DMS53 (cell line): ENCODE data around the gene RAB11FIP3.

Source experiments
- DNase-seq: peaks from one replicate; lab custom pipeline; 2025; lab: John Stamatoyannopoulos, UW

Gene RAB11FIP3

DNA sequence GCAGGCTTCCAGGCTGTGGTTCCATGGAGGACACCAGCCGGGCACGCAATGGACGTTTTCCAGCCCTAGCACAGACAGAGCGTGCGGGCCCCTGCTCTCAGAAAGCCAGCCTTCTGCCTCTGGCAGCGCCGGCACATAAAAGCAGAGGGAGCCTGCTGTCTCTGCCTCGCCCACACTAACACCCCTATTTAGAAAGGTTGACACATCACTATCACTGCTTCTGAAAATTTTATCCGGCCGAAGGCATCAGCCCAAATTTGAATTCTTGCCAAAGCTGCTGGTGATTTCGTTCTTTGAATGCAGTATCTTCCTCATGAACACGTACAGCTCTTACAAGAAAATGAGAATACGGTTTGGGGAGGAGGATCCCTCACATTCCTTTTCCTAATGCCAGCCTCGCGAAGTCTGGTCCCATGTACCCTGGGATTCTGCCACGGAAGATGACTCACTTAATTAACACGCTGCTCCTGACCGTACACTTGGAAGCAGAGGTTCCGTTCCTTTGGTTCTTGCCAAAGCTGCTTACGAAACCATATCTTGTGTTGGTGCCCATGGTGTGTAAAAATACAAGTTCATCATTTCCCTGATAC is 1.3 kb upstream of the RAB11FIP3 start:
- DNase-seq, result peak; percentile 33

- DNase-seq, result peak; percentile 60
Observed at GRCh38 chr16:424623-425081, 797 bp upstream of the RAB11FIP3 start.

DNA sequence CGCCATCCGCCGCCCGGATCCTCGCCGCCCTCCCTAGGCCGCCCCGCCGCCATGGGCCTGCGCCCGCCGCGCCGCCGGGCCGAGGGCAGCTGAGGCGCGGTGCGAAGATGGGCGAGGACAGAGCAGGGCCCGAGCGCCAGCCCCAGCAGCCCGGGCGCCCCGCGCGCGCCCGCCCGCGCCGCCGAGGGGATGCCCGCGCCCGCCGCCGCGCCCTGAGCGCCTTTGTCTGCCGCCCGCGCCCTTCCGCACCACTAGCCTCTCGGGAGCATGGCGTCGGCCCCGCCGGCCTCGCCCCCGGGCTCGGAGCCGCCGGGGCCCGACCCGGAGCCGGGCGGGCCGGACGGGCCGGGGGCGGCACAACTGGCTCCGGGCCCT is 278 bp downstream of the RAB11FIP3 start:
- peak; percentile 69 for DNase-seq

DNA sequence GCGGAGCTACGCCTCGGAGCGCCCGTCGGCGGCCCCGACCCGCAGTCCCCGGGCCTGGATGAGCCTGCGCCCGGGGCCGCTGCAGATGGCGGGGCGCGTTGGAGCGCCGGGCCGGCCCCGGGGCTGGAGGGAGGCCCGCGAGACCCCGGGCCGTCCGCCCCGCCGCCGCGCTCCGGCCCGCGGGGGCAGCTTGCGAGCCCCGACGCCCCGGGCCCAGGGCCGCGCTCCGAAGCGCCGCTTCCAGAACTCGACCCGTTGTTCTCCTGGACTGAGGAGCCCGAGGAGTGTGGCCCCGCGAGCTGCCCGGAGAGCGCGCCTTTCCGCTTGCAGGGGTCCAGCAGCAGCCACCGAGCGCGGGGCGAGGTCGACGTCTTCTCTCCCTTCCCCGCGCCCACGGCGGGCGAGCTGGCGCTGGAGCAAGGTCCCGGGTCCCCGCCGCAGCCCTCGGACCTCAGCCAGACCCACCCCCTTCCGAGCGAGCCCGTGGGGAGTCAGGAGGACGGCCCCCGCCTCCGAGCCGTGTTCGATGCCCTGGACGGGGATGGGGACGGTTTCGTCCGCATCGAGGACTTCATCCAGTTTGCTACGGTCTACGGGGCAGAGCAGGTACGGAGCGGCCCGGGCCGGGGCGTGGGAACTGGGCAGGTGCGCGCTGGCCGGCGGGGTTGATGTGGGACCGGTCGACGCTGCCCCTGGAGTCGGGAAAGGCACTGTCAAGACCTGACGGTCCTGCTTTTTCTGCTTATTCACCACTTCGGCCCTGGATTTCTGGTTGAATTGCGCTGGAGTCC is 861 bp downstream of the RAB11FIP3 start:
- peak; percentile 50 for DNase-seq

- DNase-seq, result no peak
Observed at GRCh38 chr16:426906-427249, 1.4 kb downstream of the RAB11FIP3 start.

- no peak for DNase-seq
Observed at GRCh38 chr16:427250-427649, 1.8 kb downstream of the RAB11FIP3 start.

DNA sequence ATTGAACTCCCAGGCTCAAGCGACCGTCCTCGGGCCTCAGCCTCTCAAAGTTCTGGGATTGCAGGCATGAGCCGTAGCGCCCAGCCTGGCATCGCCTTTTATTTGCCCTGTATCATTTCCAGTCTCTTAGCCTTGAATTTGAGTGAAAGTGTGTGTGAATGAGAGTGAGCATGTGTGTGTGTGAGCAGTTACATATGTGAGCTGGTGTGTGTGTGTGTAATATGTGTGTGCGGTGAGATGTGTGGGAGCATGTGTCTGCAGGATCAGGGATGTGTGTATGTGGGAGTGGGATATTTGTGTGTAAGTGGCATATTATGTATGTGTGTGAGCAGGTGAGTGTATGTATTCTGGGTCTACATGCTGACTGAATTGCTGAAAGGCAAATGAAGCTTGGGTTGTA is 5.5 kb downstream of the RAB11FIP3 start:
- no peak for DNase-seq

- DNase-seq, result no peak
Observed at GRCh38 chr16:440627-441026, 15.2 kb downstream of the RAB11FIP3 start.

- no peak for DNase-seq
Observed at GRCh38 chr16:441447-441846, 16.0 kb downstream of the RAB11FIP3 start.

DNA sequence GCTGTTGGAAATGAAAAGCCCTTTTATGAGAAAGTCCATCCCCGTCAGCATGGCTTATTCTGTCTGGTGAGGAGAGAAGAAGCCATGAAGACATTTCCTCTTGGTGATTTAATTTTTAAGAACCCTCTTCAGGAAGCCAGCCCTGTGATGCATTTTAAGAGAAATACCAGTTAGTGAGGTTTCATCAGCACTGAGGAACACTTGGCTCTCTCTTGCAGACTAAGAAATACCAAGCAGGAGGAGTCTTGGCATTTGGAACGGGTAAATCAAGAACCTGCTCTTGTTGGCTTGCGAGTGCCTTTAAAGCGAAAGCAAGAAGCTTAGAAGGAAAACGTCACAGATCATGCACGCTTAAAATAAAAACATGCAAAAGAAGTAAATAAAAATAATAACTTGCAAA is 17.5 kb downstream of the RAB11FIP3 start:
- DNase-seq, result no peak

DNA sequence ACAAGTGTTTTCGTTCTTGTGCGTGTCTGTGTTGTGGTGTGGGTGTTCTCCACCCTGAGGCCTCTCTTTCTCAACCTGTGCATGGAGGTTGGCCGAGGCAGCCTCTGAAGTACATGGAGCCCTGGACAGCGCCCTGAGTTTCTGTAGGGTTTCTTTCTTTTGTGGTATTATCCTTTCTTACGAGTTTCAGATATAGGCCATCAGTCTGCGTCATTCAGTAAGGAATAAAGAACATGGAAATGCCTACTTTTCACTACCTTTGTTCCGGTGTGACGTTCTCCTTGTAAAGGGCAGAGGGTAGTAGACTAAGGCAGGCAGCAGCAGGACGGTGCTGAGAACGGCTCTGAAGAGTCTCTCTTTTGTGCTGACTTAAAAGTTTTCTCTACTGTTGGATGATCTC is 18.6 kb downstream of the RAB11FIP3 start:
- DNase-seq, result no peak

DNA sequence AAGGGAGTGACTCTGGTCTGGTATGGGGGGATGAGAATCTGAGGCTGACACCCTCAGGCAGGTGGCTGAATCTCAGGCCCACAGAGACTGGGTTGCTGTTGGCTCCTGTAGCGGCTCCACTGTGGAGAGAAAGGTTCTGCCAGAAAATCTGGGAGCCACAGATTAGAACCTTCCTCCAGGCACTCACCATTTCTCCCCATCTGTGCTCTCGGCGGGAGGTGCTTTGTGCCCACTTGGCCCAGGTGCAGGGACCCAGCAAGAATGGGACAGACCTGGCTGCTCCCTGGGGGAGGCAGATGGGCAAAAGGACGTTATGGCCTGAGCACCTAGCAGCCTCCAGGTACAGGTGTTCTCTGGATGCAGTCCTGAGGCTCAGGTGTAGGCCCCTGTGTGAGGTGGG is 20.1 kb downstream of the RAB11FIP3 start:
- no peak for DNase-seq

DNA sequence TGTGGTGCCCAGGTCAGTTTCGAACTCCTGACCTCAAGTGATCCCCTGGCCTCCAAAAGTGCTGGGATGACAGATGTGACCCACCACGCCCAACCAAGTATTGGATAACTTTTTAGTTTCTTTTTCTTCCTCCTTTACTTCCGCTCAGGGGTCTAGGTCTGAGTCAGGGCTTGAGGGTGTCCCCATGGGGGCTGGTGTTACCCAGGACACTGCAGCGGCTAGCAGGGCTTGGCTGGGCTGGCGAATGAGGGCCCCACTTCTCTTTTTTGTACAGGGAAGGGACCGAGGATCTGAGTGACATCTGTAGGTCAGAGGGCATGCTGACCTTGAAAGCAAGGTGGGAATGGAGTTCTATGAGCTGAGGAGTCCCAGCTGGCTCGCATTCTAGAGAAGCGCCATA is 24.9 kb downstream of the RAB11FIP3 start:
- DNase-seq, result no peak

DNA sequence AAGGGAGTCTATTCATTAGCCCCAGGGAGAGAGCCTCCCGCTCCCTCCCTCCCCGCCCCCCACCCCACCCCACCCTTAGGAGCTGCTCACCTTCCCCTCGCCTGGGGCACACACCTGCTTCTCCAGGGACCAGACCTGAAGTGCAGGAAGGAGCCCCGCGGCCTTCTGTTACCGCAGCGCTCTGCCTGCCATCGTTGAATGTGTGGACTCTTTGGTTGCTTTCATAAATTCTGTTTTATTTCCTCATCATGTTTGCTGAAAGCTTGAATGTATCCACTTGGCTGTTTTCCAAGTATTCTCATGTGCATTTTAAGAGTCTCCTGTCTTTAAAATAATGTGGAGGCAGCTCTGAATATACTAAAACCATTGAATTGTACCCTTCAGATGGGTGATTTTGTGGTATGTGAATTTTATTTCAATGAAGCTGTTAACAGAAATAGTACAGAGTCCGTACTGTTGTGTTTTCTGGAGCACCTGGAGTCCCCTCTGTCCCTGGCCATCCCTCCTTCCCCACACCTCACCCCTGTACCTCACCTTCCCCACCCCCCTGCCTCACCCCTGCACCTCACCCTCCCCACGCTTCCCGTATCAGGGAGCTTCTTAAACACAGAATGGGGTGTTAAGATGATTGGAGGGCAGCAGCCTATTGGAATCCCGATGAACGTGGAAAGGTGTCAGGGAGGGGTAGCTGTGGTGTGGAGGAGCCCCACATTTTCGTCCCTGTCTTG is 25.5 kb downstream of the RAB11FIP3 start:
- DNase-seq, result peak; percentile 70

- DNase-seq, result no peak
Observed at GRCh38 chr16:454397-454940, 29.0 kb downstream of the RAB11FIP3 start.

DNA sequence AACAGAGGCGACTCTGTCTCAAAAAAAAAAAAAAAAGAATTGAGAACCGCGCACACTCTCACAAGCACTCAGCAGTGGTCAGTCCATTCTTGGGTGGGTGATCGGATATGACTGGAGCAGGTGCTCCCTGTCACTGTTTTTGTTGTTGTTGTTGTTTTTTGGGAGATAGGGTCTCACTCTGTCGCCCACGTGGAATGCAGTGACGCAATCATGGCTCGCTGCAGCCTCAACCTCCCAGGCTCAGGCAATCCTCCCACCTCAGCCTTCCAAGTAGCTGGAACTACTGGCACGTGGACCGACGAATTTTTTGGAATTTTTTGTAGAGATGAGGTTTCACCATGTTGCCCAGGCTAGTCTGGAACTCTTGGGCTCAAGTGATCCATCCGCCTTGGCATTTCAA is 30.0 kb downstream of the RAB11FIP3 start:
- no peak for DNase-seq

DNA sequence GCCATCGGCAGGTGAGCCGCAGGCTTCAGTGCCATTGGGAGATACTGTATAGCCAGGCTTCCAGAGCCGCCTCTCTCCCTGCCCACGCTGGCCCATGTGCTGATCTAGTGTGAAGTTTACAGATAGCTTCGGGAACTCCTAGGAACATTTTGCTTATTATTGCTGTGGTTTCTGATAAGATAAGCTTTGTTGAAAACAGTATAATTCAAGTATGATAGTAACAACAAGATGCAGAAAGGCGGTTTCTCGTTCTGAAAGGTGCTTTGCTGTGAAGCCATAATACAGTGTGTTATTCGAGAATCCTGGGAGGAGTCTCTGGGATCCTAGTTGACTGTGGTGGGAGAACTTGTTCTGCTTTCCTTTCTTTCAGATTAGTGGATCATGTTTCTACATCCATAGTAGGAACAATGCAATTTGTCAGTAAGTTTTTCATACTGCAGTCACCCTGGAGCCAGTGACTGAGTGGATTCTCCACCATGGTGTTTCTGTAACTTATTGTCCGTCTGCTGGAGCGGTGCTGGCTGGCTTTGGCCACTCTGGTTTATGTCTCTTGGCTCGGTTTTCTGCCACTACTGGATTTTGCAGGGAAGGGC is 31.5 kb downstream of the RAB11FIP3 start:
- no peak for DNase-seq

- DNase-seq, result no peak
Observed at GRCh38 chr16:457732-458400, 32.4 kb downstream of the RAB11FIP3 start.

GRCh38 chr16:459761-460160 is 34.3 kb downstream of the RAB11FIP3 start:
- no peak for DNase-seq

GRCh38 chr16:460787-461186 is 35.3 kb downstream of the RAB11FIP3 start:
- no peak for DNase-seq

- no peak for DNase-seq
Observed at GRCh38 chr16:463071-463470, 37.6 kb downstream of the RAB11FIP3 start.

- no peak for DNase-seq
Observed at GRCh38 chr16:466651-467050, 41.2 kb downstream of the RAB11FIP3 start.
